ENCODE measurements around the gene EEF1A2.
A peak's percentile ranks its signal among the peaks of the same experiment; 100 is the strongest.

DNA sequence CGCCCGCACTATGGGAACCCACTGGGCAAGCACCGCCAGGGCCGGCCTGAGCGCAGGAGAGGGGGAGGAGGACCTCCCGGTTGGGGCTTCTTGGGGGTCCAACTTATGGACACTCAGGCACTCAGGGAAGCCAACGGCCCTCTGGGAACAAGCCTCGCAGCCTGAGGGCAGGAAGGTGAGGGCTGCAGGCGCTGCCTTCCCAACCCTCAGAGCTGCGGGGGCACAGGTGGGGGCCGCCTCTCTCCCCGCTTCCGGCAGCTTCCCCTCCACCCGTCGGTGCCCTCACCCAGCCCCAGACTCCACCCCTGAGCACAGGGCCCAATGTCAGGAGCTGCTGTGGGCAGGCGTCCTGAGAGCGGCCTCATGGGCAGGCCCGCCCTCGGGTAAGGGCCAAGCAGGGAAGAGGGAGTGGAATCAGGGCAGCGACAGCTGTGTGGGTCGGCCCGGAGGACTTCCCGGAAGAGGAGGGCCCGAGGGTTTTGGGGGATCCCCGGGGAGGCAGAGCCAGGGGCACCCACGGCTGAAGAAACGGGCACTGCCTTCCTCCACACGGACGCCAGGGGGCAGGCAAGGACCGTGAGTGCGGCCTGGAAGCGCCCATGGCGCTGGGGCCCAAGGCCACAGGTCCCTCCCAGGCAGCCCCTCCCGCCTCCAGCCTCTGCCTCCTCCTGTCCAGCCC lies 38.8 kb upstream of the EEF1A2 start:
- TF ChIP-seq, protein P1, sequence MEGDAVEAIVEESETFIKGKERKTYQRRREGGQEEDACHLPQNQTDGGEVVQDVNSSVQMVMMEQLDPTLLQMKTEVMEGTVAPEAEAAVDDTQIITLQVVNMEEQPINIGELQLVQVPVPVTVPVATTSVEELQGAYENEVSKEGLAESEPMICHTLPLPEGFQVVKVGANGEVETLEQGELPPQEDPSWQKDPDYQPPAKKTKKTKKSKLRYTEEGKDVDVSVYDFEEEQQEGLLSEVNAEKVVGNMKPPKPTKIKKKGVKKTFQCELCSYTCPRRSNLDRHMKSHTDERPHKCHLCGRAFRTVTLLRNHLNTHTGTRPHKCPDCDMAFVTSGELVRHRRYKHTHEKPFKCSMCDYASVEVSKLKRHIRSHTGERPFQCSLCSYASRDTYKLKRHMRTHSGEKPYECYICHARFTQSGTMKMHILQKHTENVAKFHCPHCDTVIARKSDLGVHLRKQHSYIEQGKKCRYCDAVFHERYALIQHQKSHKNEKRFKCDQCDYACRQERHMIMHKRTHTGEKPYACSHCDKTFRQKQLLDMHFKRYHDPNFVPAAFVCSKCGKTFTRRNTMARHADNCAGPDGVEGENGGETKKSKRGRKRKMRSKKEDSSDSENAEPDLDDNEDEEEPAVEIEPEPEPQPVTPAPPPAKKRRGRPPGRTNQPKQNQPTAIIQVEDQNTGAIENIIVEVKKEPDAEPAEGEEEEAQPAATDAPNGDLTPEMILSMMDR (IDR thresholded peaks at IDR 0.05): peak; percentile 88 to 99 (median 95)
- TF ChIP-seq POLR2A (IDR thresholded peaks at IDR 0.05): no peak
- TF ChIP-seq EP300 (IDR thresholded peaks at IDR 0.05): peak in 1 of 2 donors; percentile 18

Data from tibial nerve (tissue), 4 donors.